HL-60 (cell line): ENCODE data around the gene YWHAG.

Experiments used
- DNase-seq, 2 experiments: peaks; one replicate each; pipeline ENCODE4 v3.0.0-alpha.2; 2010 to 2020; ENCODE audit warnings: low read depth in 1 of 2, low spot score in 1 of 2
- H3K27ac ChIP-seq: fragments of 250-450 bp; sonication (Bioruptor Pico); replicated peaks from 2 replicates; pipeline ENCODE4 v1.5.1; 2020; ENCODE audit warnings: mild to moderate bottlenecking, moderate library complexity
- H3K27me3 ChIP-seq: fragments of 250-450 bp; sonication (Bioruptor Pico); 2 replicates; pipeline ENCODE4 v1.5.1; 2021; ENCODE audit warnings: mild to moderate bottlenecking, moderate library complexity; ENCODE audit not compliant: insufficient read depth, poor library complexity, severe bottlenecking
- H3K4me3 ChIP-seq: replicated peaks from 2 replicates; pipeline ENCODE4 v1.5.1; 2011; ENCODE audit warnings: mild to moderate bottlenecking, control low read depth, low read length; ENCODE audit not compliant: insufficient read depth
- GABPA ChIP-seq: IDR thresholded peaks from 2 replicates; pipeline ENCODE4 v1.6.1; 2012; ENCODE audit warnings: low read depth
- POLR2AphosphoS5 ChIP-seq: IDR thresholded peaks from 2 replicates; pipeline ENCODE4 v1.6.1; 2012; ENCODE audit warnings: low read depth
- REST ChIP-seq: IDR thresholded peaks from 2 replicates; pipeline ENCODE4 v1.6.1; 2012; ENCODE audit warnings: low read depth; ENCODE audit not compliant: insufficient replicate concordance
- SPI1 ChIP-seq: IDR thresholded peaks from 2 replicates; pipeline ENCODE4 v1.6.1; 2012; ENCODE audit warnings: low read depth, mild to moderate bottlenecking, borderline replicate concordance
- long read RNA-seq: library from polyadenylated mRNA; unstranded; transcript quantifications from one replicate; pipeline ENCODE4 v2.0.0, GENCODE V29; 2020
- TF ChIP-seq, protein P1 (sequence below): IDR thresholded peaks from one replicate; pipeline ENCODE4 v1.5.1; 2011; ENCODE audit warnings: low read length, control low read depth, inconsistent platforms; ENCODE audit not compliant: insufficient read depth

The YWHAG gene
- long read RNA-seq, transcript YWHAG-201 (2 exons, 3,750 nt), result major isoform, 25 of 30 reads
- long read RNA-seq, partial matches to known transcripts, result 0 of 30 reads
- long read RNA-seq, other reads (novel, unspliced or antisense), result 5 of 30 reads

DNA sequence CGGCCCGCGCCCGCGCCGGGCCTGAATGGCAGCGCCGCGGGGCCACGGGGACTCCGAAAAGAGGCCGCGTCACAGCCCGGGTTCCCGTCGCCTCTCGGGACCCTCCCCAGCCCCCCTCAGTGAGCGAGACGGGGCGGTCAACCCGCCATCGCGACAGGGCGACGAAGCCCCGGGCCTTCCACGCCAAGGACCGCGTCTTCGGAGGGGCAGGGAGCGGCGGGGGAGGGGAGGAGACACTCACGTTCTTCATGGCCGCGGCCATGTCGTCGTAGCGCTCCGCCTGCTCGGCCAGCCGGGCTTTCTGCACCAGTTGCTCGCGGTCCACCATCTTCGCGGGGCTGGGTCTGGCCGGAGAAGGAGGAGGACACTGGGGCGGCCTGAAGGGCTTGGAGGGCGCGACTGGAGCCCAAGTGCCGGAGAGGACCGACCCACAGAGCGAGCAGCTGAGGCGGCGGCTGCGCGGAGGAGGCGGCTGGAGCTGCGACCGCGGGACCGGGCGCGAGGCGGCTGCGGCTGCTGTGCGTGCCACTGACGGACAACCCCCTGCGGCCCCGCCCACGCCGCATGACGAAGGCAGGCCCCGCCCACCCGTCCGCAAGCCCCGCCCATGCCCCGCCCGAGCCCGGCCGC is at the start of gene YWHAG:
Gene YWHAG (minus strand): TSS at position 511 of the 630 bp plus-strand sequence. CDS start 183 bp downstream, at position 328.
- TF ChIP-seq REST (no peak), POLR2AphosphoS5 (peak; percentile 97)
- H3K27me3 ChIP-seq, result no peaks in the 10 kb centered on the region
- H3K27ac ChIP-seq, result peak within 1 kb of the TSS; percentile 97
- DNase-seq, result peak; percentile 81 to 85
- peak within 1 kb of the TSS; percentile 94 for H3K4me3 ChIP-seq

DNA sequence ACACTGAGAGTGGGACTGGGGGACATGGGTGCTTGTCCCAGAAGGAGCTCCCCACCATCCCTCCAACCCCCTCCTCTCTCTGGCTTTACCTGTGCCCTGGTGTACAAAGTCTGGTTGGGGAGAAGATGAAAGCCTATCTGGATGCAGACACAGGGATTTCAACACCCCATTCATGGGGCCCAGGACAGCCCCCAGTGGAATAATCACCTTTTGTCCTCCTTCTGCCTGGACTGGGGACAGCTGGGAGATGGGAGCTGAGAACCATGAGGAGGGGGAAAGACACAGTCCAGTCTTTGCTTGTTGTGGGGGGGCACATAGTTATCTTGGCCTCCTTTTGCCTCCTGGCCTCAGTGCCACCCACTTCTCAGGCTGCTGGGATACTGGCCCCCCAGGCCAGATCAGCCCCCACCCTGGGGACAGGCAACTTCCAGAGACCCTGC is 49.4 kb upstream of the YWHAG start:
- H3K27me3 ChIP-seq, result no peaks in the 10 kb centered on the region
- TF ChIP-seq POLR2AphosphoS5 (no peak), GABPA (no peak), SPI1 (no peak), REST (no peak)
- TF ChIP-seq, protein P1, sequence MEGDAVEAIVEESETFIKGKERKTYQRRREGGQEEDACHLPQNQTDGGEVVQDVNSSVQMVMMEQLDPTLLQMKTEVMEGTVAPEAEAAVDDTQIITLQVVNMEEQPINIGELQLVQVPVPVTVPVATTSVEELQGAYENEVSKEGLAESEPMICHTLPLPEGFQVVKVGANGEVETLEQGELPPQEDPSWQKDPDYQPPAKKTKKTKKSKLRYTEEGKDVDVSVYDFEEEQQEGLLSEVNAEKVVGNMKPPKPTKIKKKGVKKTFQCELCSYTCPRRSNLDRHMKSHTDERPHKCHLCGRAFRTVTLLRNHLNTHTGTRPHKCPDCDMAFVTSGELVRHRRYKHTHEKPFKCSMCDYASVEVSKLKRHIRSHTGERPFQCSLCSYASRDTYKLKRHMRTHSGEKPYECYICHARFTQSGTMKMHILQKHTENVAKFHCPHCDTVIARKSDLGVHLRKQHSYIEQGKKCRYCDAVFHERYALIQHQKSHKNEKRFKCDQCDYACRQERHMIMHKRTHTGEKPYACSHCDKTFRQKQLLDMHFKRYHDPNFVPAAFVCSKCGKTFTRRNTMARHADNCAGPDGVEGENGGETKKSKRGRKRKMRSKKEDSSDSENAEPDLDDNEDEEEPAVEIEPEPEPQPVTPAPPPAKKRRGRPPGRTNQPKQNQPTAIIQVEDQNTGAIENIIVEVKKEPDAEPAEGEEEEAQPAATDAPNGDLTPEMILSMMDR, result no peak
- no peak overlapping the region for H3K4me3 ChIP-seq
- DNase-seq, result no peak
- H3K27ac ChIP-seq, result no peak overlapping the region

- Histone ChIP-seq H3K27me3 (no peaks in the 10 kb centered on the region), H3K4me3 (no peak overlapping the region), H3K27ac (no peak overlapping the region)
- no peak for DNase-seq
- TF ChIP-seq GABPA (no peak), POLR2AphosphoS5 (no peak), REST (no peak)
These were observed 48.9 kb upstream of the YWHAG start for GRCh38 chr7:76407718-76408117.

GRCh38 chr7:76405738-76406137 is 46.9 kb upstream of the YWHAG start:
- no peak for TF ChIP-seq POLR2AphosphoS5
- Histone ChIP-seq H3K27ac (no peak overlapping the region), H3K27me3 (no peaks in the 10 kb centered on the region), H3K4me3 (no peak overlapping the region)
- no peak for DNase-seq
